Vagina (tissue), 2 donors: ENCODE data around the gene TSPEAR.

Experiments
- CTCF ChIP-seq, 3 experiments: fragments of 450-650 bp in 2 of 3; fragments of 200-600 bp in 1 of 3; sonication (generic) in 1 of 3; IDR thresholded peaks; one replicate each; pipeline ENCODE4 v1.5.1; 2017 to 2019; ENCODE audit warnings: antibody characterized with exemption in 3 of 3, mild to moderate bottlenecking in 2 of 3, moderate library complexity in 2 of 3
- POLR2A ChIP-seq, 2 donors: fragments of 450-650 bp; IDR thresholded peaks; one replicate each; pipeline ENCODE4 v1.6.1; 2017; ENCODE audit warnings: antibody characterized with exemption in 2 of 2, mild to moderate bottlenecking in 2 of 2, moderate library complexity in 2 of 2
- POLR2AphosphoS5 ChIP-seq, 2 donors: sonication (generic); formaldehyde crosslinking; IDR thresholded peaks; one replicate each; pipeline ENCODE4 v1.9.0; 2017; ENCODE audit warnings: antibody characterized with exemption in 2 of 2, mild to moderate bottlenecking in 2 of 2, low read depth in 1 of 2; ENCODE audit not compliant: insufficient read depth in 1 of 2

- TF ChIP-seq CTCF (IDR thresholded peaks at IDR 0.05) (no peak), POLR2A (IDR thresholded peaks at IDR 0.05) (no peak), POLR2AphosphoS5 (IDR thresholded peaks at IDR 0.05; ENCODE audit: insufficient read depth in 1 of 2, low read depth in 1 of 2) (no peak)
Measured at GRCh38 chr21:44654576-44655175, 56.7 kb downstream of the TSPEAR start, which contains the start of gene KRTAP12-4.
